ENCODE results near the gene KNL1. TPM values are rescaled to one million over a fixed set of nuclear protein-coding genes. Genes with fewer than 3 reads are reported as not detected.

The KNL1 gene
- total and polyA plus RNA-seq, 2 donors (not counting 3 experiments of a cell fraction or from before 2014, with no cell fraction given), result 4.0 to 31.8 TPM

DNA sequence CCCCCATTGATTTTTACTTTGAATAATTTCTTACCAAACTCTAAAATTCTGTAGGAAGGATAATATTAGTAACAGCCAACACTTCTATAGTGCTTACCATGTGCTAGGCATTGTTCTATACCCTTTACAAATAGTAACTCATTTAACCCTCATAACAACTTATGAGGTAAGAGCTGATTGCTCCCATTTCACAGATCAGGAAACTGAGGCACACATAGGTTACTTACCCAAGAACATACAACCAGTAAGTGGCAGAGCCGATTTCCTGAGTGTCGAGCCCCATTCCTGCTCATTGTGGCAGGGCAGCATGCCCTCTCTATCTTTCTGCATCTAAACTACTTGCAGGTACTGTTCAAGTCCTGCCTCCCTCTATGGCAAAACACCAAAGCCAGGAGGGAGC lies 38.2 kb upstream of the KNL1 start:
- intact Hi-C loops (cut with micrococcal nuclease), result no loop called here
- FAIRE-seq, result no peak

More for the DNA sequence above, 38.2 kb upstream of the KNL1 start:
- Histone ChIP-seq H3K9me1 (replicated peaks; ENCODE audit: control insufficient read depth, extremely low read depth, insufficient read depth, low read length) (no peaks in the 10 kb centered on the region), H4K20me1 (replicated peaks; ENCODE audit: control insufficient read depth, extremely low read depth, insufficient read depth, low read length) (no peaks in the 10 kb centered on the region), H3K9me3 (replicated peaks; ENCODE audit: control insufficient read depth, insufficient read depth, low read length) (no peaks in the 10 kb centered on the region), H3K4me1 (ENCODE audit: control insufficient read depth, extremely low read depth, insufficient read depth, low read length) (no peaks in the 10 kb centered on the region), H3K27me3 (ENCODE audit: control insufficient read depth in 2 of 2, insufficient read depth in 2 of 2, low read length in 2 of 2) (no peaks in the 10 kb centered on the region), H3K4me3 (replicated peaks in 1 of 3; ENCODE audit: insufficient read depth in 1 of 3, low read depth in 1 of 3, low read length in 3 of 3) (no peak overlapping the region), H3K27ac (ENCODE audit: insufficient read depth, low read depth, low read length) (no peak overlapping the region), H3K9ac (replicated peaks; ENCODE audit: extremely low read depth, insufficient read depth, low read length) (no peak overlapping the region), H3K79me2 (ENCODE audit: control insufficient read depth, insufficient read depth, low read length) (no peaks in the 10 kb centered on the region), H3K4me2 (ENCODE audit: insufficient read depth, low read length) (no peak overlapping the region), H2AFZ (ENCODE audit: low read depth, low read length) (no peak overlapping the region), H3K36me3 (ENCODE audit: control insufficient read depth in 2 of 2, extremely low read depth in 1 of 2, insufficient read depth in 2 of 2, low read length in 2 of 2) (peaks cover 0 to 3% of the 10 kb centered on the region in 2 experiments)
- dilution Hi-C loops (cut with MboI; ENCODE audit: extremely low pct_ligation_motif_present, low sequenced_read_pairs), result no loop called here
- ChIA-PET CTCF (no interaction called here), POLR2A (no interaction called here)
- BruUV-seq (replicated peaks), result no TSS peak
- no peak for DNase-seq (ENCODE audit: low read depth, low spot score)
- TF ChIP-seq, protein P1, sequence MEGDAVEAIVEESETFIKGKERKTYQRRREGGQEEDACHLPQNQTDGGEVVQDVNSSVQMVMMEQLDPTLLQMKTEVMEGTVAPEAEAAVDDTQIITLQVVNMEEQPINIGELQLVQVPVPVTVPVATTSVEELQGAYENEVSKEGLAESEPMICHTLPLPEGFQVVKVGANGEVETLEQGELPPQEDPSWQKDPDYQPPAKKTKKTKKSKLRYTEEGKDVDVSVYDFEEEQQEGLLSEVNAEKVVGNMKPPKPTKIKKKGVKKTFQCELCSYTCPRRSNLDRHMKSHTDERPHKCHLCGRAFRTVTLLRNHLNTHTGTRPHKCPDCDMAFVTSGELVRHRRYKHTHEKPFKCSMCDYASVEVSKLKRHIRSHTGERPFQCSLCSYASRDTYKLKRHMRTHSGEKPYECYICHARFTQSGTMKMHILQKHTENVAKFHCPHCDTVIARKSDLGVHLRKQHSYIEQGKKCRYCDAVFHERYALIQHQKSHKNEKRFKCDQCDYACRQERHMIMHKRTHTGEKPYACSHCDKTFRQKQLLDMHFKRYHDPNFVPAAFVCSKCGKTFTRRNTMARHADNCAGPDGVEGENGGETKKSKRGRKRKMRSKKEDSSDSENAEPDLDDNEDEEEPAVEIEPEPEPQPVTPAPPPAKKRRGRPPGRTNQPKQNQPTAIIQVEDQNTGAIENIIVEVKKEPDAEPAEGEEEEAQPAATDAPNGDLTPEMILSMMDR (IDR thresholded peaks at IDR 0.05; ENCODE audit: extremely low read depth in 1 of 2, insufficient read depth in 1 of 2, low read depth in 1 of 2, low read length in 2 of 2), result no peak
- TF ChIP-seq POLR2A (IDR thresholded peaks at IDR 0.05; ENCODE audit: low read depth, low read length) (no peak), EZH2 (IDR thresholded peaks at IDR 0.05; ENCODE audit: borderline replicate concordance, low read depth, low read length, severe bottlenecking) (no peak), JUN (IDR thresholded peaks at IDR 0.05; ENCODE audit: borderline replicate concordance, insufficient read depth, insufficient read length, low read depth) (no peak), POLR2AphosphoS5 (IDR thresholded peaks at IDR 0.05; ENCODE audit: insufficient read depth, low read depth, low read length) (no peak)

Measured in endothelial cell of umbilical vein (primary cell).